GM18907 (cell line): Measurements from ENCODE around the gene RBM23.
"Not testable (repeated sequence)": the region's sequence is repeated elsewhere in the genome, so short reads cannot be mapped to it uniquely, and the experiment has no call there.

ENCODE experiments used
- ATAC-seq: cut with Tn5 transposase; IDR thresholded peaks from one replicate; pipeline ENCODE4 v1.9.1; 2021; ENCODE audit warnings: mild to moderate bottlenecking, moderate library complexity; ENCODE audit not compliant: unreplicated experiment

The RBM23 gene

GRCh38 chr14:22870811-22871223 lies 48.1 kb downstream of the RBM23 start:
- peak; percentile 40 for ATAC-seq

DNA sequence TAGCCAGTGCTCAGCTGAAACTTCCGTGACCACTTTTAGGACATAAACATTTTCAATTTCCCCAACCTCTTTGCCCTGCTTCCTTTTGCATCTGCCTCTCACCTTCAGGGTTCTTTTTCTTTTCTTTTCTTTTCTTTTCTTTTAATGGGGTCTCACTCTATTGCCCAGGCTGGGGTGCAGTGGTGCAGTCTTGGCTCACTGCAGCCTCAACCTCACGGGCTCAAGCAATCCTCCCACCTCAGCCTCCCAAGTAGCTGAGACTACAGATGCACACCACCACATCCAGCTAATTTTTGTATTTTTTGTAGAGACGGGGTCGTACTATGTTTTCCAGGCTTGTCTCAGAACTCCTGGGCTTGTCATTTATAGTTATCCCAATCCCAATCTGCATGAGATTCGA lies 52.1 kb downstream of the RBM23 start:
- ATAC-seq, result no peak

DNA sequence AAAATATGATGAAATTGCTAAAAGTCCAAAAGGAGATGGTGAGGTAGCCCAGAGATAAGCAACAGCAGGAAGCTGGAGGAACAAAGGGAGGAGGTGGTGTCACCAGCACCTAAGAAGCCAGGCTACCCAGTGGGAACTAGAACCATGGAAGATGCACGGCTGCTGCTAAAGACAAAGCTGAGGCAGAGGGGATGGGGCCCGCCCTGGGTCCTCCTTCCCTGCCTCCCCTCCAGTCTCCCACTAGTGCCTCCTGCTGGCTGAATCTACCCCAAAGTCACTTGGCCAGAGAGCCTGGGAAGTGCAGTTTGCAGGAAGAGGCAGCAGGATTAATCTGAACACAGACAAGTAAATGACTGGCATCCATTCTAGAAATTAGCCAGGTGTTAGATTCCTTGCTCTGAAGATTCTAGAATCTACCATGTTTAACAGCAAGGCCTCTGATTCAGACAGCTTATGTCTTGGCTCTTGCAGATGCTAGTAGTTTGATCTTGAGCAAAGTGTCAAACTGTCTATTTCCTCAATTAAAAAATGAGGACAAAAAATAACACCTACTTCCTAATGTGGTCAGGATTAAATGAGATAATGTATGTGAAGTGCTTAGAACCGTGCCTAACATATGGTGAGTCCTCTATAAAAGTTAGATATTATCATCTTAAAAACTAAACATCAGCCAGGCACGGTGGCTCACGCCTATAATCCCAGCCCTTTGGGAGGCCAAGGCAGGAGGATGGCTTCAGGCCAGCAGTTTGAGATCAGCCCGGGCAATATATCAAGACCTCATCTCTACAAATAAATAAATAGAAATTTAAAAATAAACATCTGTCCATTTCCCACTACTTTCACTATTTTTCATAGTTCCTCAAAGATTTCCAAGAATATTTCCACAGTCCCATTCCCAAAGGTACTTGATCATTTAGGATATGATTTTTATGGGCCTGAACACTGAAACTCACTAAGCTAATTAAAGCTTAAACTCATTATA lies 53.2 kb downstream of the RBM23 start:
- no peak for ATAC-seq

- ATAC-seq, result no peak
Measured at GRCh38 chr14:22864979-22865378, 54.0 kb downstream of the RBM23 start.

- ATAC-seq, result no peak
Measured at GRCh38 chr14:22861651-22862050, 57.3 kb downstream of the RBM23 start.

DNA sequence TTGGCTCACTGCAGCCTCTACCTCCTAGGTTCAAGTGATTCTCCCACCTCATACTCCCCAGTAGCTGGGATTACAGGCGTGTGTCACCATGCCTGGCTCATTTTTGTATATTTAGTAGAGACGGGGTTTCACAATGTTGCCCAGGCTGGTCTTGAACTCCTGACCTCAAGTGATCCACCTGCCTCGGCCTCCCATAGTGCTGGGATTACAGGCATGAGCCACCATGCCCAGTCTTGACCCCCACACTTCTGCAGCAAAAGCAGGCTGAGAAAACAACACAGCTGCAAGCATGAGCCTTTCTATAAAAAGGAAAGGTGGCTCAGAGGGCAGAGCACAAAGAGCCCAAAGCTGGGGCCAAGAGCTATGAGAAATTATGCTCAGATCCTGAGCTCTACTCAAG lies 58.6 kb downstream of the RBM23 start:
- ATAC-seq, result not testable (repeated sequence)

DNA sequence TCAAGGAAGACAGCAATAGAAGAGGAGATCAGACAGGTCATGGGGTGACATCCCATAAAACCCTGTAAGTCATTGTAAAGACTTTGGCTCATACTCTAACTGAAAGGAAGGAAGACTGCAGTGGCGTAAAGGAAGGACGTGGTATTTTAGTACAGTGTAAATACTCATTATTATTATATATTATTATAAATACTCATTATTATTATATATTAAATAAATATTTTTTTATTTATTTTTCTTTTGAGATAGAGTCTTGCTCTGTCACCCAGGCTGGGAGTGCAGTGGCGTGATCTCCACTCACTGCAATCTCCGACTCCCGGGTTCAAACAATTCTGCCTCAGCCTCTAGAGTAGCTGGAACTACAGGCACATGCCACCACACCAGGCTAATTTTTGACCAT lies 62.5 kb downstream of the RBM23 start:
- ATAC-seq, result no peak

DNA sequence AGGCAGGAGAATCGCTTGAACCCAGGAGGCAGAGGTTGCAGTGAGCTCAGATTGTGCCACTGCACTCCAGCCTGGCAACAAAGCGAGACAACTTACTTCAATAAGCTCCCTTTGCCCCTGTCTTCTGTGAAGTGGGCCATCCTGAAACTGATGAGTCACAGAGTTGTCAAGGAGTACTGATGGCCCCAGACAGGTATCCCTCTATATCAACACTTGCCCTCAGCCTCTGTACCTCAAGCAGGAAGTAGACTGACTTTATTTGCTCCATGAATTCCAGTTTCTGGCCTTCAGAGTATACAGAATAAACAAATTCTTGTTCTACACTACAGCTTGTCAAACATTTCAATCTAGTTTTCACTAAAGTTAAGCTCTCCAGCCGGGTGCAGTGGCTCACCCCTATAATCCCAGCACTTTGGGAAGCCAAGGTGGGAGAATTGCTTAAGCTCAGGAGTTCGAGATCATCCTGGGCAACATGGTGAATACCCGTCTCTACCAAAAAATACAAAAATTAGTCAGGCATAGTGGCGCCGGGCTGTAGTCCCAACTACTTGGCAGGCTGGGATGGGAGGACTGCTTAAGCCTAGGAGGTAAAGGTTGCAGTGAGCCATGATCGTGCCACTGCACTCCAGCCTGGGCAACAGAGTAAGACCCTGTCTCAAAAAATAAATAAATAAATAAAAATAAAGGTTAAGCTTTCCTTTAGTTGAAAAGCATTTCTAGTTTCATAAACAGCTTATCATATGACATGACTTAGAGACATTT lies 63.8 kb downstream of the RBM23 start:
- no peak for ATAC-seq

DNA sequence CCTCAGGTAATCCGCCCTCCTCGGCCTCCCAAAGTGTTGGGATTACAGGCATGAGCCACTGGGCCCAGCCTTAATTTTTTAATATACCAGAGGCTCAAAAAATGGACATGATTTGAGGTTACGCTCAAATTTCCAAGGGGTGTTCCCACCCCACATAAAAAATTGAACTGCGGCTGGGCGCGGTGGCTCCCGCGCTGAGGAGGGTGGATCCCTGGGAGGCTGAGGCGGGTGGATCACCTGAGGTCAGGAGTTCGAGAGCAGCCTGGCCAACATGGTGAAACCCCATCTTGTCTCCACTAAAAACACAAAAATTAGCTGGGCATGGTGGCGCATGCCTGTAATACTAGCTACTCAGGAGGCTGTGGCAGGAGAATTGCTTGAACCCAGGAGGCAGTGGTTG lies 64.7 kb downstream of the RBM23 start:
- not testable (repeated sequence) for ATAC-seq

- ATAC-seq, result peak; percentile 67
Measured at GRCh38 chr14:22852940-22853767, 65.8 kb downstream of the RBM23 start.

DNA sequence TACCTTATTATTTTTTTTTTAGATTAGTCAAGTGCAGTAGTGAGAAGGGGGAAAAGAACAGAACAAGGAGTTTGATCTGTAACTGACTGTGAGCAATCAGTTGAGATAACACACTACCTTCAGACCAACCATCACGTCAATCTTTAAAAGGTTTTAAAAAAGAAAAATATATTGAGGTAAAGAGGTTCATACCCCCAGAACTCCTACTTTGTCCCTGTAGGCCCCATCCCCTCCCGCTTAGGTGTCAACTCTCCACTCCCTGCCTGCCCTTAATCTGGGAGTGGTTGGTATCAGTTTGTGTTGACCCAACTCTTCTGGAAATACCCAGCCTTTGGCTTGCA lies 66.4 kb downstream of the RBM23 start:
- no peak for ATAC-seq

DNA sequence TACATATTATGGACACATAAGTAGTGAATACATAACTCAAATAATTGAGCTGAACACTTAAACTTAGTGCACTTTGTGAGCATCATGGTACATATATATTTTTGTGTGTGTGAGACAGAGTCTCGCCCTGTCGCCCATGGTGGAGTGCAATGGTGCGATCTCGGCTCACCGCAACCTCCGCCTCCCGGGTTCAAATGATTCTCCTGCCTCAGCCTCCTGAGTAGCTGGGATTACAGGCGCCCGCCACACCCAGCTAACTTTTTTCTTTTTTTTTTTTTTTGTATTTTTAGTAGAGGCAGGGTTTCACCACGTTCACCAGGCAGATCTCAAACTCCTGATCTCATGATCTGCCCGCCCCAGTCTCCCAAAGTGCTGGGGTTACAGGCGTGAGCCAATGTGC lies 66.8 kb downstream of the RBM23 start:
- not testable (repeated sequence) for ATAC-seq

DNA sequence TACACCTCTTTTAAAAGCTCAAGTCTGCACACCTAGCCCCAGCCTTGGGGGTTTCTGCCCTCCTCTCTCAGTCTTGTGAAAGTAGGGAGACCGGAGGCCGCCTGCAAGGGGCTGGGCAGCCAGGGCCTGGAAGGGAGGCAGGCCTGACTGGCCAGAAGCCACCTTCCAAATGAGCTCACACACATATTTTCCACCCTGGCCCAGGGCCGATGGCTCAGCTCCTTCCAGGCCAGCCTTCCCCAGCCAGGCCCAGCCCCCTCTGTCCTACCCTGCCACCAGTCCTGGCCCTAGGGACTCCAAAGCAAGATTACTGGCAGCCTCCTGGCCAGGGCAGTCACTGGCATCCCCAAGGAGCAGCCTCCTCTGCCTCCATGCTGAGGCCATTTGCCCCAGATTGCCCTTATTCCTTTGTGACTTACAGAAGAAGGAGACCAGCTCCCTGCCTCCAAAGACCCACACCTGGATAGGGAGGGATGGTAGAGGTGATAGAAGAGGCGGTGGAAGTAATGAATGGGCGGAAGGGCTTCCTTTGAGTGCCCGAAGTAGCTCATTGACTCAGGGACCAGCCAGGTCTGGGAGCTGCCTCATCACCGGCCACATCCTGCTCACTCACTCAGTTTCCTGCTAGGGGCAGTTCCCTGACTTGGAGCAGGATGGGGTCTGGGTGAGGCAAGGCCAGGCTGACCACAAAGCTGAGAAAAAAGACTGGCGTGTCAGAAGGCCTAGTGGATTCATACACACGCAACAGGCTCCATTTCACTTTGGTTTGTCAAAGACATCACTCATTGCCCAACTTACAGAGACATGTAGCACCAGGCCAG lies 67.8 kb downstream of the RBM23 start:
- ATAC-seq, result no peak

DNA sequence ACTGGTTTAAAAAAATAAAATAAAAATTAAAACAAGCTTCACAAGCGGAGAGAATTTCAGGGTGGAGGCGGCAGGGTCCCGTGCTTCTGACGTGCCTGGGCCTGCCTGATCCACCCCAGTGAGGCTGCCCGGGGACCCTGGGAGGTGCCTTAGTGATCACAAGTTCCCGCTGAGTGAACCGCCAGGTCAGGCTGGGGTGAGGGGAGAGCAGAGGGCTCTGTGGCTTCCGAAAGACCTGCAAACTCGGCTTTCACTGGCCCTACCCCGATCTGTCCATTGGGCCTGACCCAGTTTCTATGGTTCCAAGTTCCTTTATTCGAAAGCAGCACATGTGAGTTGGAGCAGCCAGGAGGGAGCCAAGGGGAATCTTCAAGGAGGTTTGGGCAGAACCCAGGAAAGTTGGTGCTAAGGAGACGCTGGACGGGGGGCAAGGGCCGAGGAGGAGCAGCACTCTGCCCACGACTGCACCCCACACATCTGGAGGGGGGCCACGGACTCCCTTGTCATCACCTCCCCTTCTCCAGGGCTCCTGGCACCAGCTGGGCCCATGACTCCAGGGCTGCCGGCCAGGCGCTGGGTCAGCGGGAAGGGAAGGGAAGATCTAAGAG lies 69.6 kb downstream of the RBM23 start:
- ATAC-seq, result no peak

DNA sequence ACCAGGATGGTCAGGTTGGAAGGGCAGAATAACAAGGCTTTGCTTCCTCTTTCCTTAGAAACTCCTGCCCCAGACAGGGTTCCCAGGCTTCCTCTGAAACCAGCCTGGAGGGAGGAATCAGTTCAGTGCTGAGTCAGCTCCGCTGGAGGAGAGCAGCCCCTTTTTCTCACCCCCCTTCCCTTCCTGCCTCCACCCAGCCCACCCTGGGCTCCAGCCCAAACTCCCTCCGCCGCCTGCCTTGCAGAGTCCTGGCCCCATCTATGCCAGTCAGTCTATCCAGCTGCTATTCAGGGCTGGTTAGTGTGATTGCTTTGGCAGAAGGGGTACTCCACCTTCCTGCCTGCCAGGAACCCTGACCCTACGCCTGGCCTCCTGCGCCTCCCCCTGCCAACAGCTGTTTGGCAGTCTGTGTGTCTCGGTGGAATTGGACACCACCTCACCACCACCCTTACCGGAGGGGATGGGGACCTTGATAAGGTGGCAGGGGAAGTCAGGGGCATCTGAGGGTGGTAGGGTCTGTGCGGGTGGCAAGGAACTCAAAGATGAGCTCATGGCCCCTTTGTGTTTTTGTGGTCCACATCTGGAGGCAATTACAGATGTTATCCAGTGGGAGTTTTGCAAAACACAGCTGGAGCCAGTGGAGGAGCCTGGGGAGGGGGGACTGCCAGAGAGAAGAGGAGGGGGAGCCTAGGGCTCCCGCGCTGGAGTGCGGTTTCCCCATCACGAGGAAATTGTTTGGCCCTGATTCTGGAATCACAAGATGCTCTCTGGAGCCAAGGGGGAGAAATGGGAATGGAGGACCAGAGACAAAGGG lies 70.4 kb downstream of the RBM23 start:
- ATAC-seq, result no peak

GRCh38 chr14:22847661-22848341 lies 71.1 kb downstream of the RBM23 start:
- no peak for ATAC-seq

- ATAC-seq, result no peak
Measured at GRCh38 chr14:22846811-22847307, 72.1 kb downstream of the RBM23 start.
